Stimulated activated CD4-positive, alpha-beta T cell treated with anti-CD3 and anti-CD28 coated beads, Interleukin-15, amount 100 ng/mL, for 48 hours (primary cell): ENCODE data around the gene CSTB.

Source experiments
- DNase-seq, 2 donors: peaks; one replicate each; pipeline ENCODE4 v3.0.0-alpha.2; 2020; ENCODE audit warnings: low read depth in 2 of 2

The CSTB gene

DNA sequence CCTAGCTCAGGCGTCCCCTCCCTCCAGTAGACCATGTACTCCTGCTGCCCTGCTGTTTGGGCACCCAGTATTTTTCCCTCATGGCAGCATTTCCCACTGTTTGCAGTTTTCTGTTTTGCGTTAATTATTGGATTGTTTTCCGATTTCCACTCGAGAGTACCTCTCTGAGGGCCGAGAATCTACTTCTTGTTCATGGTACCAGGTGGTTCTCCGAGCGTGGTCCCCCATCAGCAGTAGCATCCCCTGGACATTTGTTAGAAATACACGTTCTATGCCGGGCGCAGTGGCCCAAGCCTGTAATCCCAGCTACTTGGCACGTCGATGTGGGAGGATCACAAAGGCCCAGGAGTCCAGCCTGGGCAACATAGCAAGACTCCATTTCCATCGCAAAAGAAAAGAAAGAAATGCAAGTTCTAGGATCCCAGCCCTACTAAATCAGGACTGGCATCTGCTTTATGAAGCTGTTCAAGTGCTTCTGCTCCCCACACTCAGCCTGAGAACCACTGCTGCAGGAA lies 14.0 kb upstream of the CSTB start:
- DNase-seq: no peak

DNA sequence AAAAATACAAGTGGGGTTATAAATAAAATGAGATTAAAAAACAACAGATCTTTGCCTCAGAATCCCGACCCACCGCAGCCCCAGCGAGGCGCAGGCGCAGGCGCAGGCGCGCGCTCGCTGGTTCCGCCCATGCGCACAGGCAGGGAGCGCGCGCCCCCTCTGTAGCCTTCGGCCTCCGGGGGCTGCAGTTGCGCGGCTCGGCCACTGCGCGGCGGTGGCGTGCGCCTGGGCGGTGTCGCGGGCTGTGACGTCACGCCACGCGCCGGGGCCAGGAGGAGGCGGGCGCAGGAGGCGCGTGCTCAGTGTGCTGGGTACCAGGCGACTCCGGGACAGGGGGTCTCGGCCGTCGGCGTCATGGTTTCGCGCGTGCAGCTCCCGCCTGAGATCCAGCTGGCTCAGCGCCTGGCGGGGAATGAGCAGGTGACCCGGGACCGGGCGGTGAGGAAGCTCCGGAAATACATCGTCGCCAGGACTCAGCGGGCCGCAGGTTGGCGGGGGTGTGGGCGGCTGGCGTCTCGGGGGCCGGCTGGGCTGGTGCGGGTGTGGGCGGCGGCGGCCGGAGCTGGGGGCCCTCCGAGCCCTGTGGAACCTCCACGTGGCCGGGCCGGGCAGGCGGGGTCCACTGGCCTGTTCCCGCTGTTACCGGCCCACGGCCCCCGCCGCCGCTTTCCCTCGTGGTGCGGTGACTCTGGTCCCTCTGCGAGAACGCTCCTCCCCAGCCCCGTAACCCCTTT lies 13.3 kb upstream of the CSTB start, which contains the start of gene RRP1:
Gene RRP1 (plus strand): TSS at position 302 of the 734 bp plus-strand sequence. CDS start 53 bp downstream, at position 355.
- peak; percentile 85 to 89 for DNase-seq

DNA sequence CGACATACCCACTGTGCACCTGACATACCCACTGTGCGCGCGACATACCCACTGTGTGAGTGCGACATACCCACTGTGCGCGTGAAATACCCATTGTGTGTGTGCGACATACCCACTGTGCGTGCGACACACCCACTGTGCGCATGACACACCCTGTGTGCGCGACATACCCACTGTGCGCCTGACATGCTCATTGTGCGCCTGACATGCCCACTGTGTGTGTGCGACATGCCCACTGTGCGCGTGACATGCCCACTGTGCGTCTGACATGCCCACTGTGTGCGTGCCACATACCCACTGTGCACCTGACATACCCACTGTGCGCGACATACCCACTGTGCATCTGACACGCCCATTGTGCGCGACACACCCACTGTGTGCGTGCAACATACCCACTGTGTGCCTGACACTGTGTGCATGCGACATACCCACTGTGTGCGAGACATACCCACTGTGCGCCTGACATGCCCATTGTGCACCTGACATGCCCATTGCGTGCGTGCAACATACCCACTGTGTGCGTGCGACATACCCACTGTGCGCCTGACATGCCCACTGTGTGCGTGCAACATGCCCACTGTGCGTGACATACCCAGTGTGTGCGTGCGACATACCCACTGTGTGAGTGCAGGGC lies 10.8 kb upstream of the CSTB start:
- no peak for DNase-seq

DNA sequence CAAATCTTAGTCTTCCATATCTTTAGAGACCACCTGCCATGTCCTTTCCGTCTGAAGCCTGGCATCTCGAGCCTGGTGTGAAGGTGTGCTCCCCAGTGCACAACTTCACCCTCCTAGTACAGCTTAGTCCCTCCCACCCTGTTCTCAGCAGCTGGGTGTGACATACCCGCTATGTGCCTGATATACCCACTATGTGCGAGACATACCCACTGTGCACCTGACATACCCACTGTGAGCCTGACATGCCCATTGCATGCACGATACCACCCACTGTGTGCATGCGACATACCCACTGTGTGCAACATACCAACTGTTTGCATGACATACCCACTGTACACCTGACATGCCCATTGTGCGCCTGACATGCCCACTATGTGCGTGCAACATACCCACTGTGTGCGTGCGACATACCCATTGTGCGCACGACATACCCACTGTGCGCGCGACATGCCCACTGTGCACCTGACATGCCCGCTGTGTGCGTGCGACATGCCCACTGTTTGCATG lies 10.2 kb upstream of the CSTB start:
- DNase-seq: no peak

DNA sequence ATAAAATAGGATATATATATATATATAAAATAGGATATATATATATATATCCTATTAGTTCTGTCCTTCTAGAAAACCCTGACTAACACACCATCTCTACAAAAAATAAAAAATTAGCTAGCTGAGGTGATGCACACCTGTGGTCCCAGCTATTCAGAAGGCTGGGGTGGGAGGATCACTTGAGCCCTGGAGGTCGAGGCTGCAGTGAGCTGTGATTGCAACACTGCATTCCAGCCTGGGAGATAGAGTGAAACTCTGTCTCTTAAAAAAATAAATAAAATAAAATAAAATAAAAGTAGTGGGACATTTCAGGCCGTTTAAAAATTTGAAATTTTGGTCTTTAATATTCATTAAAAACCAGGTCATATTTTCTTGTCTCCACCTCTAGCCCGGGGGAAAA lies 9.0 kb upstream of the CSTB start:
- DNase-seq: no peak

DNA sequence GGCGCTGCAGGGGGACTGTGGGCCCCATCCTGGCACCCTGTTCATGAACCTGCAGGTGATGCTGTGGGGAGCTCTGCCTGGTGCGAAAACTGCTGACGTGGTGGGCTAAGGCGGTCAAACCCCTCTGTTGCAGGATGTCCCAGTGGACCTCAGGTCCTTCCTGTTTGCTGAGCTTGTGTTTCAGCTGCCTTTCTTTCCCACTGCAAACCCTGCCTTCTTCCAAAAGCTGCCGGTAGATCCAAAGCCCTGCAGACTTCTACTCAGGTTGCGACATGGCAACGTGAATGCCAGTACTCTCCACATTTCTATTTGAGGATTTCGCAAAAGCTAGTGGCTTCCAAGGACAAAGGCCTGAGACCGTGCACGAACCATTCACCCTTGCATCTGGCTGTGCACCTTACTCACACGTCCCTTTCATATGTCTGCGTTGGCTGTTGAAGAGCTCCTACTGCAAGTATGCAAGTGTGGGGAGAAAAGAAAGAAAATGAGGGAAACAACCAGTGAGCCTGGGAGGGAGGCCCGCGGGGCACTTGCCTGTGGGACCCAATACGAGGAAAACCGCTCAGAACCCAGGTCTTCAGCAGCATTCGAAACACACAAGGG lies 7.1 kb upstream of the CSTB start:
- no peak for DNase-seq

DNA sequence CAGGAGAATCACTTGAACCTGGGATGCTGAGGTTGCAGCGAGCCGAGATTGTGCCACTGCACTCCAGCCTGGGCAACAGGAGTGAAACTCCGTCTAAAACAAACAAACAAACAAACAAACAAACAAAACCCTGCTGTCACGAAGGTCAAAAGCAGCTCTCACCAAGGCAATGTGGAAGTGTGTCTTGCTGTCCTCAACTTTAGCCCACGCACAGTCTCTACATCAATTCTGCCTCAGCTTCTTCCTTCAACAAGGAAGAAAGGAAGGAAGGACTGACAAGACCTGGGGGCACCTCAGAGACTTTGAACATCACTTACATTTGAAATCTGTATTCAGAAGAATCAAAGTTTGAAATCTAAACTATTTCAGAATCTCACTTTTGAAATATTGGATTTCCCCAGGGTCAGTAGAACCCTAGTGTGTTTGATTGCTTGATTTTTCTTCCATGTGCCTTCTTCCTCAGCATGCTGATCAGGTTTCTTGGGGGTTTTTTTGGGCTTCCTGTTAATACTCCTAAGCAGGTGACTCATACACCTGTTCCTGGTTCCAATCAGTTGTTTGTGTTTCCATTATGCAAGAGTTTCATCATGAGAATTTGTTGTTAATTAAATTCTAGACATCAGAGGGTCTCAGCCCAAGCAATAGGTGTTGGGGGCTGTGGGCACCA lies 6.5 kb upstream of the CSTB start:
- no peak for DNase-seq

DNA sequence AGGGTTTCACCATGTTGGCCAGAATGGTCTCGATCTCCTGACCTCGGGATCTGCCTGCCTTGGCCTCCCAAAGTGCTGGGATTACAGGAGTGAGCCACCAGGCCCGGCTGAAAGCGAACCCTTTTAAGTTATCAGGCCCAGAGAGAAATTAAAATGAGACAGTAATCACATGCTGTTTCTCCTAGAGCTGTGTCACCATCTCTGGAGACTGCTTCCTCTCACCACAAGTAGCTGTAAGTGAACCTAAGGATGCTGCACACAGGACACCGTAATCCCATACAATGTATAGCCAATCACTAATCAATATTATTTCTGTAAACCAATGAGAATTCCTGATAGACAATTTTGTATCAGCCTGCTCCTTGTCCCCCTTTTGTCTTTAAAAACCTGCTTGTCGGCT lies 5.7 kb upstream of the CSTB start:
- no peak for DNase-seq

DNA sequence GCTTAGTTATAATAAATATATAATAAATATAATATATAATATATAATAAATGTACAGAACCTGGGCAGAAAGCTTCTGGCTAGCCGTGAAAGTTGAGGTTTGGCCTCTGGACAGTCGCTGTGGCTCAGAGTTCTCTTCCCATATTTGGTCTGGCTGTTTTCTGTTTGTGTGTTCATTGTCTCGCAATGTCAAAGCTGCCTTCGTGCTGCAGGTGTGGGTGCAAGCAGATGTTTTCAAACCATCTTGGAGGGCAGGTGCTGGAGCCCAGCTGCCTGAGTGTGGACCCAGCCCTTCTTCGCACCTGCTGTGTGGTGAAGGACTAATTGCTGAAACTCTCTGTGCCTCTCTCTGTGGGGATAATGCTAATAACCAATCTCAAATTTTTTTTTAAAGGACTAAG lies 3.6 kb upstream of the CSTB start:
- DNase-seq: no peak

DNA sequence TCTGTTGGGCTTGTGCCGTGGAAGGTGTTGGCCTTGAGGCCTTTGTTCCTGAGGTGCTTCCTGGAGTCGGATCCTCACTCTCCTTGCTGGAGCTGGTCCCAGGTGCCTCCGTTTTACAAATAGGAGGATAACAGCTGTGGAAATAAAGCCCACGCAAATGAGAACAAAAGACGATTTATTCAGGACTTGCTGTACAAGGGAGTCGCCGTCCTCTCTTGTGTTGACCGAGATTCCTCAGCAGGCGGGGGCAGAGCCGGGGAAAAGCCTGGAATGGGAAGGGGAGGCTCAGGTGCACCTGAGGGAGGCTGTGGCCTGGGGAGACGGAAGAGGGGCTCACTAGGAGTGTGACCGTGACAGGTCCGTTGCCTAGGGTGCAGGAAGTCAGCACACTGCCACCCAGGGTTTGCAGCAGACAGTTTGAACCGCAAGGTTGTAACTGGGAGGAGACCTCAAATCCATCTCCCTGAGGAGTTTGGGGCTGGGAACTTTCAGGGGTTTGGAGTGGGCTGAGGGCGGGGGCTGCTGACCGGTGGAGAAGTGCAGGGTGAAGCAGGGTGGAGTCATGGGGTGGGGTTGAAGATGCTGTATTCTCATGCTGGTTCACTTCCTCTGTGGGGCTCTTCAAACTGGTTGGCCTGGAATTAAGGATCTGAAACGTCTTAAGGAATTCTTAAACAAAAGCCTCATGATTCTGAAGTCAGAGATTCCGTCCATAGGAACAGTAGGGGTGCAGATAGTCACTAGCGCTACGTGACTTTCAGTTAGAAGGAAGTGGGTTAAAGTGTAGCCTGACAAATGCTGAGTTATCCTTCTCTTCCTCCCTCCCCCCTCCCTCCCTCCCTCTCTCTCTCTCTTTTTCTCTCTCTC lies 2.6 kb upstream of the CSTB start:
- DNase-seq: no peak

DNA sequence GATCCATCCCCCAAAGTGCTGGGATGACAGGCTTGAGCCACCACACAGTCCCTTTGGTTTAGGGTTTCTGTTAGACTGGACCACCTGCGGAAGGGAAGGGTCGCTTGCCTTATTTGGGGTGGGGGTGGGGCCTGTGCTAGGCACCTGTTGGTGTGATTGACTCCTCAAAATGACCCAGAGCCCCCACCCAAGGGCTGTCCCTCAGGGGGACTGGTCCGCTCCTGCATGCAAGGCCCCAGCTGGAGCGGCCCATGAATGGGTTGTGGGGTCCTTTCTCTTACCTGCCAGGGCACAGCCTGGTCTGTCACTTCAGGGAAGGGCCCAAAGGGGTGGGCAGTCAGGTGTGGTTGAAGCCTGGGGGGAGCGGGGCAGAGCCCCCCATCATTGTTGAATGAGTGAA lies 1.8 kb upstream of the CSTB start:
- no peak for DNase-seq

DNA sequence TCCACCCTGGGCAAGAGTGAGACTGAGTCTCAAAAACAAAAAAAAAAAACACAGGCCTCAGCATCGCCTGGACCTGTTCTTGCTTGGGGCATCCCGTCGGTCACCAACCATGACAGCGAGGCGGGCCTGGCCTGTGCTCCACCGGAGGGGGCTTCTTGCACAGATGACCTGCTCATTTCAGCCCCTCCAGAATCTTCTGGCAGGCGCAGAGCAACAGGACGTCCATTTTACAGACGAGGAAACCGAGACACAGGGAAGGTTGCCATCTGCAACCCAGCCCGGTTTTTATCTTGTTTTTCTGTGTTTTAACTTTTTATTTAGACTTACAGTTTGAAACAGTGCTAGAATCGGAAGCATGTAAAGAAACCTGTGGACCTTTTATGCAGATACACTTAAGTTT lies 918 bp downstream of the CSTB start:
- no peak for DNase-seq

DNA sequence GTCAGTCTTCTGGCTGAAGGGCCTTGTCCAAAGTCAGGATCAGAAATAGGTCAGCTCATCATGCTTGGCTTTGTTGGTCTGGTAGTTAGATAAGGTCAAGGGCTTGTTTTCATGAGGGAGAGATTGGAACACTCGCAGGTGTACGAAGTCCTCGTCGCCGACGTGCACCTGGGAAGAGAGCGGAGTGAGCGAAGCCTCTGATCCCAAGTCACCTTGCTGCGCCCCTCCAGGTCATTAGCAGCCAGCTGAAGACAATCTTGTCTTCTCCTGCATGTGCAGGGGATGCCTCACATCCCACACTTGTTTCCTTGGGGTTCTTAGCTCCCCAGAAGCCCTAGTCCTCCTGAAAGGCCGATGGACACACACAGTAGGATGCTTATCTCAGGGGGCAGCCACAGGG lies 1.9 kb downstream of the CSTB start:
- no peak for DNase-seq

DNA sequence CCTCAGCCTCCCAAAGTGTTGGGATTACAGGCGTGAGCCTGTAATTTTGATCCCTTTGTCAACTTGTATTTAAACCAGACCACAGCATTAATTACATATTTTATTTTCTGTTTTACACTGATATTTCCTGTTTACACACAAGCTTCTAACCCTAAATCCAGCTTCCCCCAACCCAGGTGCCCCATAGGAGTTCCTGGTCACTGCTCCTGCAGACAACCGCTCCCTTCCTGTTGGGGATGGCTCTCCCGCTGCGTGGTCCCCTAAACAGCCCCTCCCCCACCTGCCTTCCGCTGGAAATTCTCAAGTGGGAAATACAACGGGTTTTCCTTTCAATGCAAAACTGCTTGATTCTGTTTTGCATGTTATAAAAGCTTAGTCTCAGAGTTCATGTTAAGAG lies 3.7 kb downstream of the CSTB start:
- DNase-seq: no peak

DNA sequence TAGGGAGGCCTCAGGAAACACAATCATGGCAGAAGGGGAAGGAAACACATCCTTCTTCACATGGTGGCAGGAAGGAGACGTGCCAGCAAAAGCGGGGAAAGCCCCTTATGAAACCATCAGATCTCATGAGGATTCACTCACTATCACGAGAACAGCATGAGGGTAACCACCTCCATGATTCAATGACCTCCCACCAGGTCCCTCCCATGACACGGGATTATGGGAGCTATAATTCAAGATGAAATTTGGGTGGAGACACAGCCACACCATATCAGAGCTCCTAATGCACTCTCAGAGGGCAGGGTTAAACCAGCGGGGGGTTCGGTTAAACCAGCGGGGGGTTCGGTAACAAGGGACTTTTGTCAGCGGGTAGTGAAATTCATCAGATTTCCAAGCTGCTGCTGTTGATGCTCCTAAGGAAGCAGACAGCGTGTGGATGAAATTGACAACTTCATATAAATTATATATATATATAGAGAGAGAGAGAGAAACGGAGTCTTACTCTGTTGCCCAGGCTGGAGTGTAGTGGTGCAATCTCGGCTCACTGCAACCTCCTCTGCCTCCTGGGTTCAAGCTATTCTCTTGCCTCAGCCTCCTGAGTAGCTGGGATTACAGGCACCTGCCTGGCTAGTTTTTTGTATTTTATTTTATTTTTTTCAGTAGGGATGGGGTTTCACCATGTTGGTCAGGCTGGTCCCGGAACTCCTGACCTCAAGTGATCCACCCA lies 4.2 kb downstream of the CSTB start:
- no peak for DNase-seq

DNA sequence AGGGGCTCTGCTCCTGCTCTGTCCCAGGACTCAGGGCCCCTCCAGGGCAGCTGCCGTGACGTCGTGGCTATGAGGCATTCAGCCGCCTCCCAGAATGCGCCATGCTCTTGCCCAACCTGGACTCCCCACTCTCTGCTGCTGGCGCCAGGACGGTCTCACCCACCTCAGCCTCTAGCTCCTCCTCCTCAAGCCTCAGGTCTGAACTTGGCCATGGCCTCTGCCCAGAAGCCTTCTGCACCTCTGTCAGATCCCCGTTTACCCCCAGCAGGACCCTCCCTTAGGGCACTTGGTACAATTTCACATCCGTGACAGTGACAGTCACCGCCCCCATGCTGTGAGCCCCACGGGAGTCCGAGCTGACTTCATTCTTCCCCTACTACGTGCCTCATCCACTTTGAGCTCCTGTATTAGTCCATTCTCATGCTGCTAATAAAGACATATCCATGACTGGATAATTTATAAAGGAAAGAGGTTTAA lies 4.9 kb downstream of the CSTB start:
- no peak for DNase-seq

DNA sequence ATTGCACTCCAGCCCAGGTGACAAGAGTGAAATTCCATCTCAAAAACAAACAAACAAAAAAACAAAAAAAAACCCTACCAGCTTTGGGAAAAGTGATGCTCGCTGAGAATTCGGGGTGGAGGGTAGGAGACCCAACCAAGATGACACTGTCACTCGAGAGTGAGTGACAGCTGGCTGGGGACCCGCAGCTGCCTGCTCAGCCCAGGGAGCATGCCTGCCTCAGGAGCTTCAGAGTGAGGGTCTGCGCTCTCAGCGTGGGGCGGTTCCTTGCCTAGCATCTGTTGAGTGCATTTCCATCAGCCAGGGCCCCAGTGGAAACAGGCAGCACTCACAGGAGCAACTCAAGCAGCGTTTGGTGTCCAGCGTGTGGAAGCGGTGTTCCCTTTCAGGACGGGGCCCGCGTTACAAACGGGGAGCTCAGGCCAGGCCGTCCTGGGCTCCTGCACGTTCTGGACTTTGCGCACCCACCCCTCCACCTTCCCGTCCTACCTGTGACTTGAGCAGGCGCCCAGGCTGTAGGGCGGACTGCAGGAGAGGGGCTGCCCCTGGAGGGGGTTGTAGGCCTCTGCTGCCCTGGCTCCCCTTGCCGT lies 5.9 kb downstream of the CSTB start:
- no peak for DNase-seq

DNA sequence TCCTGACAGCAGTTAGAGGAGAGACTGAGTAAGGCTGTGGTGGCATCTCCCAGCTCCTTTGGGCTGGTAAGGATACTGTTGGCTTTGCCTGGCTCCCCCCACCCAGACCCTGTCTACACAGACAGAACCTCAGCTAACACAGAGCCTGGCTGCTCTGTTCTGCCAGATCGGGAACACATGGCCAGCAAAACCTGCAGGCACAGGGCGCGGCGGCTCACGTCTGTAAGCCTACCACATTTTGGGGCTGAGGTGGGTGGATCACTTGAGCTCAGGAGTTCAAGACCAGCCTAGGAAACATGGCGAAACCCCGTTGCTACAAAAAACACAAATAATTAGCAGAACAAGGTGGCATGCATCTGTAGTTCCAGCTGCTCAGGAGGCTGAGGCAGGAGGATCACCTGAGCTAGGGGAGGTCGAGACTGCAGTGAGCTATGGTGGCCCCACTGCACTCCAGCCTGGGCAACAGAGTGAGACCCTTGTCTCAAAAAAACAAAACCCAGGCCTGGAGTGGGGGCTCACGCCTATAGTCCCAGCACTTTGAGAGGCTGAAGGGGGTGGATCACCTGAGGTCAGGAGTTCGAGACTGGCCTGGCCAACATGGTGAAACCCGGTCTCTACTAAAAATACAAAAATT lies 6.7 kb downstream of the CSTB start:
- no peak for DNase-seq

DNA sequence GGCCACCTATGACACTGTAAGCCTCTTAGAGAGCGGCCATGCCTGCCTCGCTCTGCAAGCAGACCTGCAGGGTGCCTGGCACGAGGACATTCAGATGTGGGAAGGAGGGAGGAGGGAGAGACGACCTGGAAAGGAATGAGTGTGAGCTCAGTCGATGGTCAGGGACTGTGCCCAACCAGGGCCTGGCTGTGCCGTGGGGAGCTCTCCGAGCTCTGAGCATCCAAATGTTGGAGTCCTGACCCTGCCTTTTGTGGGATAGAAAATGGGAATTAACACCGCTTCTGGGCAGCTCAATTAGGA lies 7.3 kb downstream of the CSTB start:
- no peak for DNase-seq
